ENCODE measurements around the gene RNF40. TPM values are rescaled to one million over a fixed set of nuclear protein-coding genes. Genes with fewer than 3 reads are reported as not detected.

RNF40 gene
- total RNA-seq, 2 donors from 2014 or later = 44.9 to 79.8 TPM

- intact Hi-C loops (cut with DNase I) = no loop called here
- WGBS, 2 donors = 93 to 95% methylated on average over 16 to 17 of the region's 17 CpGs
- DNase-seq = no peak
These were observed 7.4 kb downstream of the RNF40 start for GRCh38 chr16:30769379-30770089.

GRCh38 chr16:30771726-30772125 lies 9.6 kb downstream of the RNF40 start:
- intact Hi-C loops (cut with DNase I) = no loop called here
- WGBS, 2 donors = 85% methylated on average over 4 to 14 of the region's 14 CpGs
- no peaks in the 10 kb centered on the region for H3K9me3 ChIP-seq
- TF ChIP-seq POLR2A (IDR thresholded peaks at IDR 0.05) = no peak
- TF ChIP-seq CTCF (IDR thresholded peaks at IDR 0.05) = no peak
- ATAC-seq (no peak), DNase-seq (no peak)
- no peaks in the 10 kb centered on the region for H3K27me3 ChIP-seq
- H3K27ac ChIP-seq = no peak overlapping the region
- H3K4me1 ChIP-seq = peaks cover 15% of the 10 kb centered on the region
- H3K36me3 ChIP-seq (replicated peaks in 1 of 2; ENCODE audit: insufficient read depth in 1 of 2, low read depth in 2 of 2) = peaks cover 27 to 43% of the 10 kb centered on the region in 2 donors
- H3K4me3 ChIP-seq = no peak overlapping the region

More at GRCh38 chr16:30769379-30770089, 7.4 kb downstream of the RNF40 start:
- H3K4me1 ChIP-seq = no peaks in the 10 kb centered on the region
- H3K27me3 ChIP-seq = no peaks in the 10 kb centered on the region
- TF ChIP-seq CTCF (IDR thresholded peaks at IDR 0.05) (no peak), POLR2A (IDR thresholded peaks at IDR 0.05) (no peak)
- ATAC-seq = no peak
- peaks cover 27 to 63% of the 10 kb centered on the region in 2 donors for H3K36me3 ChIP-seq (replicated peaks in 1 of 2; ENCODE audit: insufficient read depth in 1 of 2, low read depth in 2 of 2)
- H3K4me3 ChIP-seq = no peak overlapping the region
- H3K9me3 ChIP-seq = no peaks in the 10 kb centered on the region
- no peak overlapping the region for H3K27ac ChIP-seq

DNA sequence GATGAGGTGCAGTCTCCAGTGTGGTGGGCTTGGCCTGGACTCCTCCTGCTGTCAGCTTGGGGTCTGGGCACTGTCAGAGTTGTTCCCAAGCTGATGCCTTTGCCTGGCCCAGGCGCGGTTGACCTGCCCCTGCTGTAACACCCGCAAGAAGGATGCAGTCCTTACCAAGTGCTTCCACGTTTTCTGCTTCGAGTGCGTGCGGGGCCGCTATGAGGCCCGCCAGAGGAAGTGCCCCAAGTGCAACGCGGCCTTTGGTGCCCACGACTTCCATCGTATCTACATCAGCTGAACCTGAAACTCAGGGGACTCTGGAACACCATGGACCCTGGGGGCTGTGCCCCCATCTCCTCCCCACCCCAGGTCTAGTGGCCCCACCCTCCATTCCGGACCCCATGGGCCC lies 11.7 kb downstream of the RNF40 start:
- DNase-seq (no peak), ATAC-seq (no peak)
- Histone ChIP-seq H3K27me3 (no peaks in the 10 kb centered on the region), H3K27ac (no peak overlapping the region), H3K4me3 (no peak overlapping the region), H3K4me1 (peaks cover 19% of the 10 kb centered on the region), H3K9me3 (no peaks in the 10 kb centered on the region), H3K36me3 (replicated peaks in 1 of 2; ENCODE audit: insufficient read depth in 1 of 2, low read depth in 2 of 2) (peaks cover 14 to 26% of the 10 kb centered on the region in 2 donors)
- 86 to 90% methylated on average over 2 to 14 of the region's 14 CpGs for WGBS, 2 donors
- TF ChIP-seq CTCF (IDR thresholded peaks at IDR 0.05) (no peak), POLR2A (IDR thresholded peaks at IDR 0.05) (no peak)
- intact Hi-C loops (cut with DNase I) = no loop called here

DNA sequence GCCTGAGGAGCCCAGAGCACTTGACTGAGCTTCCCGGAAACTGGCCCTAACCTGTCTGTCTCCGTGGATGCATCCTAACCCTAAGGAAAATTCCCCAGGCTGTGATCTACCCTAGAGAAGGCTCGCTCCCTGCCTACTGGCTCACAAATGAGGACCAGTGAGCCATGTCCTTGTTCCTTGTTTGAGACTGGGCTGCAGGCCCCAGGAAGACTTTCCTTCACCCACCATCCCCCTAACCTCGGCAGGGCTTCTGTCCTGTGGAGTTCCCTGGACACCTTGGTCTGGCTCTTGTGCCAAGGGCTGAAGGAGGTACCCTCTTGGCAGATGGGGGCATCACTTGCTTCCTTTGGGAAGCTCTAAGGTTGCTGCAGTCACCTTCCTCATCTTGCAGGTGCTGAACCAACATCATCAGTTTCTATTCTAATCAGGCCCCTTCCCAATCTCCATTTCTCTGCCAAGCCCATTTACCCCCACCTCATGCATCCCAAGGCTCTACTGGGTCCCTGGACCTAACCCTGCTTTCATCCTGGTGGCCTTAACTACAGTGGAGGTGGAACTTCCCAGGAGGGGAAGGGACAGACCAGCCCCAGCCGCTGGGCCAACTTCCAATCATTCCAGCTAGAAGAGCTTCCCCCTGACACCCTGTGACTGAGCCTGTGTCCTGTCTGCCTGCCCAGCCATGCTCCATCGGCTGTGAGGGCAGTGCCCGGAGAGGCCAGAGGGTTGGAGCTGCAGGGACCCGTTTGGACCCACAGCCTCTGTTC lies 12.4 kb downstream of the RNF40 start:
- peaks cover 7 to 19% of the 10 kb centered on the region in 2 donors for H3K36me3 ChIP-seq (replicated peaks in 1 of 2; ENCODE audit: insufficient read depth in 1 of 2, low read depth in 2 of 2)
- H3K4me1 ChIP-seq = peaks cover 19% of the 10 kb centered on the region
- no peak for DNase-seq
- TF ChIP-seq CTCF (IDR thresholded peaks at IDR 0.05) (no peak), POLR2A (IDR thresholded peaks at IDR 0.05) (no peak)
- peak overlapping the region in 1 of 2 donors; percentile 56 for H3K4me3 ChIP-seq
- no peaks in the 10 kb centered on the region for H3K9me3 ChIP-seq
- intact Hi-C loops (cut with DNase I) = no loop called here
- H3K27me3 ChIP-seq = no peaks in the 10 kb centered on the region
- WGBS, 2 donors = 20 to 56% methylated on average over 2 to 8 of the region's 8 CpGs
- H3K27ac ChIP-seq = peak overlapping the region in 3 of 4 donors; percentile 75 to 89 (median 86)
- ATAC-seq = no peak
